Ovary (tissue), 3 donors: Measurements from ENCODE around the gene FTCDNL1.

Source experiments
- EP300 ChIP-seq: sonication (generic); formaldehyde crosslinking; IDR thresholded peaks from one replicate; pipeline ENCODE4 v1.6.1; 2017; ENCODE audit warnings: antibody characterized with exemption
- POLR2A ChIP-seq: fragments of 450-650 bp; IDR thresholded peaks from one replicate; pipeline ENCODE4 v1.6.1; 2017; ENCODE audit warnings: antibody characterized with exemption, mild to moderate bottlenecking, moderate library complexity
- TF ChIP-seq, protein P1 (sequence below), 3 donors: fragments of 450-650 bp in 2 of 3; fragments of 200-600 bp in 1 of 3; IDR thresholded peaks; one replicate each; pipeline versions ENCODE4 v1.5.1 to v1.8.0; 2016 to 2022; ENCODE audit warnings: antibody characterized with exemption in 3 of 3, mild to moderate bottlenecking in 1 of 3
- donor health status: DM: no; HTN: no; CAD: no.

DNA sequence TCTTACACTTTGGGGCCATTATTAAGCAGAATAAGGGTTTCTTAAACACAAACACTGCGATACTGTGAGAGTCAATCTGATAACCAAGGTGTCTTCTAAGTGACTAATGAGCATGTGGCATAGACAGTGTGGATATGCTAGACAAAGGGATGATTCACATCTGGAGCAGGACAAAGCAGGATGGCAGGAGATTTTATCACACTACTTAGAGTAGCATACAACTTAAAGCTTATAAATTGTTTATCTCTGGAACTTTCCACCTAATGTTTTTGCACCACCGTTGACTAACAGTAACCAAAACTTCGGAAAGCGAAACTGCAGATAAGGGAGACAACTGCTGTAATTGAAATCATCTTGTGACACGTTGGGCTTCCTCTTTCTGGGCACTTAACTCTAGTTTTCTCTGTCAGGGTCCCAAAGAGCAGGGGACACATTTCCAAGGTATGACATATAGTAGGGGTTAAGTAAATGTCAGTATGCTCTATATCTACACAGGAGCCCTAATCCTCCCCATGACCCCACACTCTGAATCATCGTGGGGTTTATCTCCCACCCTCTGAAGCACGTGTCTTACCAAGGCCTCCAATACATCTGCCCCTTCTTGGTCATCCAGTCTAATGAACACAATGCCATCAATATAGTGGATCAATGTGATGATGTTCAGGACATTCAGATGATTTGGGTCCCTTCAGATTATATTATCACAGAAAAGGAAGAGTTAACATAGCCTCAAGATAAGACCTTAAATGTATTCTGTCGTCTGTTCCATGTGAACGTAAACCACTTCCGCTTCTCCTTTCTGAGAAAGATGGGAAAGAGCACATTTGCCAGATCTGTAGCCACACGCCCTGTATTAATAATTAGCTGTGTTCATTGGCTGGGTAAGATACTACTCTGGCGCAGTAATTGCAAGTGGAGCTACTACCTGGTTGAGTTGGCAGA is 78.7 kb downstream of the FTCDNL1 start:
- TF ChIP-seq, protein P1, sequence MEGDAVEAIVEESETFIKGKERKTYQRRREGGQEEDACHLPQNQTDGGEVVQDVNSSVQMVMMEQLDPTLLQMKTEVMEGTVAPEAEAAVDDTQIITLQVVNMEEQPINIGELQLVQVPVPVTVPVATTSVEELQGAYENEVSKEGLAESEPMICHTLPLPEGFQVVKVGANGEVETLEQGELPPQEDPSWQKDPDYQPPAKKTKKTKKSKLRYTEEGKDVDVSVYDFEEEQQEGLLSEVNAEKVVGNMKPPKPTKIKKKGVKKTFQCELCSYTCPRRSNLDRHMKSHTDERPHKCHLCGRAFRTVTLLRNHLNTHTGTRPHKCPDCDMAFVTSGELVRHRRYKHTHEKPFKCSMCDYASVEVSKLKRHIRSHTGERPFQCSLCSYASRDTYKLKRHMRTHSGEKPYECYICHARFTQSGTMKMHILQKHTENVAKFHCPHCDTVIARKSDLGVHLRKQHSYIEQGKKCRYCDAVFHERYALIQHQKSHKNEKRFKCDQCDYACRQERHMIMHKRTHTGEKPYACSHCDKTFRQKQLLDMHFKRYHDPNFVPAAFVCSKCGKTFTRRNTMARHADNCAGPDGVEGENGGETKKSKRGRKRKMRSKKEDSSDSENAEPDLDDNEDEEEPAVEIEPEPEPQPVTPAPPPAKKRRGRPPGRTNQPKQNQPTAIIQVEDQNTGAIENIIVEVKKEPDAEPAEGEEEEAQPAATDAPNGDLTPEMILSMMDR (IDR thresholded peaks at IDR 0.05), result no peak
- TF ChIP-seq EP300, result no peak
- no peak for TF ChIP-seq POLR2A
